ENCODE data around the gene SLC29A1.

The SLC29A1 gene

DNA sequence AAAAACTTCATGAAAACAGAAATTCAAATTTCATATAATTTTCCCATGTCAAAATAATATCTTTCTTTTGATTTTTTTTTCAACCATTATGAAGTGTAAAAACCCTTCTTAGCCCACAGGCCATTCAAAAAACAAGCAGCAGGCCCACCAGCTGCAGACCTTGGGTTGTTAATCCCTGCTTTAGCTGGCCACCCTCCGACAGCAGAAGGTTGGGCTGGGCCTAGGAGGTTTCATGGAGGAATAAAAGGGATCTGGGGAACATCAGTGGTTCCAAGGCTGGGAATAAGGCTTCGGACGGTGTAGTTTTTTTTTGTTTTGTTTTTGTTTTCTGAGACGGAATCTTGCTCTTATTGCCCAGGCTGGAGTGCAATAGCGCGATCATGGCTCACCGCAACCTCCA is 19.9 kb downstream of the SLC29A1 start:
- no peak for DNase-seq (ENCODE audit: low read depth in 2 of 2)

DNA sequence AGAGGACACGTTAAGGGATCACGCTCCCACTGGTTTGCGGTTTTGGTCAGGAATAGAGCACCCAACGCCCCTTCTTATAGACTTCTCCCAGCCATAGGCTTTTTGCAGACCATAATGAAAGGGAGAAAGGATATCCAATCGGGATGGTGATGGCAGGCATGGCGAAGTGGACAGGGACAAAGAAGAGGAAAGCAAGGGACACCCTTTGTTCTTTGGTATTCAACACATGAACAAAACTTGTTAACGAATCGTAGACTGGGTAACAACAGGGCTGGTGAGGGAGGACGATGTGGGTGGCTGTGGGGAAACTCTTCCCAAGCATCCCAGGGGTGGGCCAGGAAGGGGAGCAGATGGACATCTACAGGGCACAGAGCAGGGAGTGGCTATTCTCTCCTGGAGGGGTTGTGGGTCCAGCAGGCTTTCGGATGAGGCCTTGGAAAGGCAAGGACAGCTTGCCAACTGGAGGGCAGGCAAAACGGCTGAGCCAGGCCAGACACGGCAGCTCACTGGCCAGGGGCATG is 22.1 kb downstream of the SLC29A1 start:
- TF ChIP-seq, protein P1, sequence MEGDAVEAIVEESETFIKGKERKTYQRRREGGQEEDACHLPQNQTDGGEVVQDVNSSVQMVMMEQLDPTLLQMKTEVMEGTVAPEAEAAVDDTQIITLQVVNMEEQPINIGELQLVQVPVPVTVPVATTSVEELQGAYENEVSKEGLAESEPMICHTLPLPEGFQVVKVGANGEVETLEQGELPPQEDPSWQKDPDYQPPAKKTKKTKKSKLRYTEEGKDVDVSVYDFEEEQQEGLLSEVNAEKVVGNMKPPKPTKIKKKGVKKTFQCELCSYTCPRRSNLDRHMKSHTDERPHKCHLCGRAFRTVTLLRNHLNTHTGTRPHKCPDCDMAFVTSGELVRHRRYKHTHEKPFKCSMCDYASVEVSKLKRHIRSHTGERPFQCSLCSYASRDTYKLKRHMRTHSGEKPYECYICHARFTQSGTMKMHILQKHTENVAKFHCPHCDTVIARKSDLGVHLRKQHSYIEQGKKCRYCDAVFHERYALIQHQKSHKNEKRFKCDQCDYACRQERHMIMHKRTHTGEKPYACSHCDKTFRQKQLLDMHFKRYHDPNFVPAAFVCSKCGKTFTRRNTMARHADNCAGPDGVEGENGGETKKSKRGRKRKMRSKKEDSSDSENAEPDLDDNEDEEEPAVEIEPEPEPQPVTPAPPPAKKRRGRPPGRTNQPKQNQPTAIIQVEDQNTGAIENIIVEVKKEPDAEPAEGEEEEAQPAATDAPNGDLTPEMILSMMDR (IDR thresholded peaks at IDR 0.05; ENCODE audit: low read depth, low read length) = no peak
- peak overlapping the region; percentile 82 to 90 for H3K4me3 ChIP-seq (replicated peaks in 1 of 2; ENCODE audit: low read depth in 2 of 2, low read length in 2 of 2)
- no peak for DNase-seq (ENCODE audit: low read depth in 2 of 2)

More for the DNA sequence above, 19.9 kb downstream of the SLC29A1 start:
- TF ChIP-seq, protein P1 (IDR thresholded peaks at IDR 0.05; ENCODE audit: low read depth, low read length) = no peak
- H3K4me3 ChIP-seq (replicated peaks in 1 of 2; ENCODE audit: low read depth in 2 of 2, low read length in 2 of 2) = no peak overlapping the region

DNA sequence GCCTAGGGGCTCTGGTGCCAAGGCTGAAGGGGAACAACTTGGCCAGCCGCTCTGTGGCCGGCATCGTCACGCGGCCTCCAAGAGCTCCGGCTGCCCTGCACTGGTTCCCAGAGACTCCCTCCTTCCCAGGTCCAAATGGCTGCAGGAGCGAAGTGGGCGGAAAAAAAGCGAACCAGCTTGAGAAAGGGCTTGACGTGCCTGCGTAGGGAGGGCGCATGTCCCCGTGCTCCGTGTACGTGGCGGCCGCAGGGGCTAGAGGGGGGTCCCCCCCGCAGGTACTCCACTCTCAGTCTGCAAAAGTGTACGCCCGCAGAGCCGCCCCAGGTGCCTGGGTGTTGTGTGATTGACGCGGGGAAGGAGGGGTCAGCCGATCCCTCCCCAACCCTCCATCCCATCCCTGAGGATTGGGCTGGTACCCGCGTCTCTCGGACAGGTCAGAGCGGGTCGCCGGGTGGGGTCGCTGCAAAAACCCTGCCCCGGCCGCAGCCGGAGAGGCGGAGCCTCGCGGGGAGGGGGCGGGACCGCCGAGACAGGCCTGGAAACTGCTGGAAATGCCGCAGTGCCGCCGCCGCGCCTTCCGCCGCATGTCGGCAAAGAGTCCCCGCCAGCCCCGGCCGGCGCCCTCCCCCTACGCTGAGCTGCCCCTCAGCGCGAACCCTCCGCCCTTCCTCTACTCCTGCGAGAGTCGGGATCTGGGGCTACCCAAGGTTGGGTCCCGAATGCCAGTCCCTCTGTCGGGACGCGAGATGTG is 22.7 kb downstream of the SLC29A1 start:
- DNase-seq (ENCODE audit: low read depth in 2 of 2) = peak; percentile 83 to 92
- H3K4me3 ChIP-seq (replicated peaks in 1 of 2; ENCODE audit: low read depth in 2 of 2, low read length in 2 of 2) = peak overlapping the region; percentile 82 to 90
- TF ChIP-seq, protein P1 (IDR thresholded peaks at IDR 0.05; ENCODE audit: low read depth, low read length) = no peak

DNA sequence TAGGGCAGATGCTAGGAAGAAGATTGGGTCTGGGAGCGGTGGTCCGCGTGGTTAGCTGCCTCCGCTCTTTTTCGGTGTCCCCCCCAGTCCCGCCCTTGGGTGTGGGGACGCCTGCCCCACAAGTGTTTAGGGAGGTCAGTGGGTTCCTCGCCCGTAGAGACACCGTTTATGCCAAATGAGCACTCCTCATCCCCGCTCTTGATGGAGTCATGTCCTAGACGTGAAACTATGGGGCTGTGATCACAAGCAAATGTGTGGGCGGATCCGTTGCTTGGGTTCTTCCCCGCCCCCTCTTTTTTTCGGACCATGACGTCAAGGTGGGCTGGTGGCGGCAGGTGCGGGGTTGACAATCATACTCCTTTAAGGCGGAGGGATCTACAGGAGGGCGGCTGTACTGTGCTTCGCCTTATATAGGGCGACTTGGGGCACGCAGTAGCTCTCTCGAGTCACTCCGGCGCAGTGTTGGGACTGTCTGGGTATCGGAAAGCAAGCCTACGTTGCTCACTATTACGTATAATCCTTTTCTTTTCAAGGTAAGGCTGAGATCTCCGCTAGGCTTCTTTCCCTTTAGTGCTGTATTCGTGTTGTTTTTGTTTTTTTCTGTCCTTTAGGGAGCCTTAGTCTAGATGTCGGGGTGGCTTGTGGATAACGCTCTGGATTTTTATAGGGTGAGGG is 23.4 kb downstream of the SLC29A1 start, which contains the start of gene HSP90AB1:
HSP90AB1 (plus strand) TSS at position 439 of the 675 bp plus-strand sequence. CDS start 1,529 bp downstream, outside the sequence.
- DNase-seq (ENCODE audit: low read depth in 2 of 2) = peak; percentile 99
- TF ChIP-seq, protein P1 (IDR thresholded peaks at IDR 0.05; ENCODE audit: low read depth, low read length) = no peak

DNA sequence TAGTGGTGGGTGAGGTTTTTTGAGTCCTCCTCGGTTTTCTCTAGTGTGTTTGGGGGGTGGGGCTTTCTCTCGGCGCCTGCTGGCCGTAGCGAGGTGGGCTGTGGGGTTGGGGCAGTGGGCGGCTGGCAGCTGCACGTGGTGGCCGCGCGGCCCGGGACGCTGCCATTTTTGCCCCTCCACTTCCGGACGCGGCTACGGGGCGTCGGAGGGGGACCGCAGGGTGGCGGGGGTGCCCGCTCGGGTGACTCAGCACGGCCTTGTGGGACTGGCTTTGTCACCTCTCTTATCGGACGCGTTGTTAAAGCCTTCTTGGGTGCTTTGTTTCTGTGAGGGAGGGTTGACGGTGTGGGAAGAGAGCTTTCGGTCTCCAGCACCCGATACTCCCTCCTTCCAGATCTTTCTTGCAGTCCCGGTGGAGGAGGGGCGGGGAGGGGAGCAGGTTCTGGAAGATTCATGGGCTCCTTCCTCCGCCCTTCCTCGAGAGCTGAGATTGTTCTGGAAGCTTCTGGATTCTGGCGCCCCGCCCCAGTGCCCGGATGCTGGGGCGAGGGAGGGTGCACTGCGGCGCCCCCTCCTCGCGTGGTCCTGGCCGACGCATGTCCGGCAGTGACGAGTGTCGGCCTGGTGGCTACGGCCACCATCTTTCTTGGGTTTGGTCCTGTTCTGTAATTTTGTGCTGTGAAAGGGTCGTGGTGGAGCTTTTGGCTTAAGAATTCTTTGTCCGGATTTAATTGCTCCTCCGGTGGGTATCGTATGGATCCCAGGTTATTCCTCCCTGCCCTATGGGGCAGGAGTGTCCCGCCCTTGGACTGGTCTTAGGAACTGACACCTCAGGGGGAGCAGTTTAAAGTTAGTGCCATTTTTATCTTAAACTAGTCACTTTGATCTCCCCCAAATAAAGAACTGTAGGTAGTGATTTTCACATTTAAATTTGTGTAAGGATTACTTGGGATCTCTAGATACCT is 24.2 kb downstream of the SLC29A1 start:
- peak; percentile 53 to 63 for DNase-seq (ENCODE audit: low read depth in 2 of 2)
- TF ChIP-seq, protein P1 (IDR thresholded peaks at IDR 0.05; ENCODE audit: low read depth, low read length) = no peak
- H3K4me3 ChIP-seq (replicated peaks in 1 of 2; ENCODE audit: low read depth in 2 of 2, low read length in 2 of 2) = peak overlapping the region; percentile 82 to 90

More for the DNA sequence above, 23.4 kb downstream of the SLC29A1 start, which contains the start of gene HSP90AB1:
- H3K4me3 ChIP-seq (replicated peaks in 1 of 2; ENCODE audit: low read depth in 2 of 2, low read length in 2 of 2) = peak within 1 kb of the TSS; percentile 82 to 90

DNA sequence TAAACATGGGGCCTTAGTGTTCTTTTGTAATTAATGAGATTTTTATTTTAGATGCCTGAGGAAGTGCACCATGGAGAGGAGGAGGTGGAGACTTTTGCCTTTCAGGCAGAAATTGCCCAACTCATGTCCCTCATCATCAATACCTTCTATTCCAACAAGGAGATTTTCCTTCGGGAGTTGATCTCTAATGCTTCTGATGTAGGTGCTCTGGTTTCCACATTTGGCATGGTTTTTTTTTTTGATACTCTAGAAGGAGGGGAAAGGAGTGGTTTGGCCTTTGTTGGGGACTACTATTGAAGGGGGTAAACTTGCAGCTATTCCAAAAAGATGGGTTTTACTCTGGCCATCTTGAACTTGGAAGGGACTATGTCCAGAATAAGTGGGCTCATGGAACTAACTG is 25.2 kb downstream of the SLC29A1 start:
- peak overlapping the region; percentile 82 to 90 for H3K4me3 ChIP-seq (replicated peaks in 1 of 2; ENCODE audit: low read depth in 2 of 2, low read length in 2 of 2)
- DNase-seq (ENCODE audit: low read depth in 2 of 2) = no peak
- TF ChIP-seq, protein P1 (IDR thresholded peaks at IDR 0.05; ENCODE audit: low read depth, low read length) = no peak
